GM12875 (cell line): ENCODE results near the gene SSH2.

Experiments used
- H3K4me3 ChIP-seq: one replicate; pipeline ENCODE4 v1.5.1; 2011; ENCODE audit warnings: low read depth, low read length, control low read depth
- CTCF ChIP-seq: IDR thresholded peaks from 2 replicates; pipeline ENCODE4 v1.5.1; 2011; ENCODE audit warnings: low read depth, mild to moderate bottlenecking, control low read depth, inconsistent platforms, low read length, moderate library complexity, borderline replicate concordance; ENCODE audit not compliant: insufficient read depth

Gene SSH2

GRCh38 chr17:29723278-29724047 lies 206.6 kb downstream of the SSH2 start:
- H3K4me3 ChIP-seq, result no peak overlapping the region
- TF ChIP-seq CTCF, result no peak

GRCh38 chr17:29722411-29723198 lies 207.4 kb downstream of the SSH2 start:
- no peak overlapping the region for H3K4me3 ChIP-seq
- no peak for TF ChIP-seq CTCF

GRCh38 chr17:29720551-29720950 lies 209.5 kb downstream of the SSH2 start:
- TF ChIP-seq CTCF, result no peak
- H3K4me3 ChIP-seq, result no peak overlapping the region

- TF ChIP-seq CTCF, result no peak
- H3K4me3 ChIP-seq, result no peak overlapping the region
Observed at GRCh38 chr17:29719469-29719868, 210.6 kb downstream of the SSH2 start.

GRCh38 chr17:29718446-29719039 lies 211.5 kb downstream of the SSH2 start:
- no peak overlapping the region for H3K4me3 ChIP-seq
- TF ChIP-seq CTCF, result no peak

GRCh38 chr17:29717817-29718216 lies 212.2 kb downstream of the SSH2 start:
- H3K4me3 ChIP-seq, result no peak overlapping the region
- no peak for TF ChIP-seq CTCF
